Measurements from ENCODE around the gene ABCA7. TPM values are rescaled to one million over a fixed set of nuclear protein-coding genes. Genes with fewer than 3 reads are reported as not detected.
"Not testable (repeated sequence)": the region's sequence is repeated elsewhere in the genome, so short reads cannot be mapped to it uniquely, and the experiment has no call there.

ABCA7 gene
- total and polyA plus RNA-seq, 9 donors: 1.4 to 10.5 (median 2.5) TPM

DNA sequence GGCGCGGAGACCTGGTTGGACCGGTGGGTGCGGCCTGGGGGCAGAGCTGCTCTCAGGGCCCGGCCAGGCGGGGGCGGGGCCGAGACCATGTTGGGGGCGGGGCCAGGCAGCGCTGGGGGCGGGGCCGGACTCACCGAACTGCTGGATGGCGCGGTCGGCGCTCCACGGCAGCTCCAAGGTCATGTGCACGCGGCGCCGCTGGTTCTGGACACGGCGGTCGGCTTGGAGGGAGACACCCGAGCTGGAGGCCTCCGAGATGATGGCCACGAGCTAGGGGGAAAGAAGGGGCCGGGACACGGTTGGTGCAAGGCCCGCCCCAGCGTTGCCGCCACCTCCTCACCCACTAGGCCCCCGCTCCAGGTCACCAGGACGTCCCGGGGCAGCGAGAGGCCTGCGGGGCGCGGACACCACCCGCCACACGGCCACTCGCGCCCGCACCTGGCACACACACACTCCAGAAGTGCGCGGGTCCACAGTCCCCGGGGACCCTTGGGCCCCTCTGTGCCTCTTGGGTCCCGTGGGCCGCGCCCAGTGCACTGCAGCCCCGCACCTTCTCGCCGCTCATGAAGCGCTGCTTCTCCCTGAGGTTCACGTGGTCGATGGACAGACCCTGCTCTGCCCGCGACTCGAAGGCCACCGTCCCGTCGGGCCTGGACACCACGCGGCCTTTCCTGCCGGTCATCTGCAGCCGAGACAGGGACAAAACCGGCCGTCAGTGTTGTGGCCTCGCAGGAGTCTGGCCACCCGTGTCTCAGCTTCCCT, 72.5 kb downstream of the ABCA7 start:
- Histone ChIP-seq H3K9me3 (no peaks in the 10 kb centered on the region), H3K4me3 (no peak overlapping the region), H3K4me1 (ENCODE audit: insufficient read depth) (peaks cover 15% of the 10 kb centered on the region), H3K36me3 (no peaks in the 10 kb centered on the region), H3K27ac (peak overlapping the region; percentile 77 to 90), H3K27me3 (no peaks in the 10 kb centered on the region)
- WGBS, 3 donors: 40 to 53% (median 44%) methylated on average over 57 to 71 of the region's 71 CpGs
- intact Hi-C loops (cut with DNase I): loop anchor here (5.0 kb wide), 1 partner anchor 80 kb away; no protein-coding TSS in a partner anchor
- TF ChIP-seq POLR2A (IDR thresholded peaks at IDR 0.05) (peak; percentile 20), EP300 (IDR thresholded peaks at IDR 0.05) (no peak)
- TF ChIP-seq, protein P1, sequence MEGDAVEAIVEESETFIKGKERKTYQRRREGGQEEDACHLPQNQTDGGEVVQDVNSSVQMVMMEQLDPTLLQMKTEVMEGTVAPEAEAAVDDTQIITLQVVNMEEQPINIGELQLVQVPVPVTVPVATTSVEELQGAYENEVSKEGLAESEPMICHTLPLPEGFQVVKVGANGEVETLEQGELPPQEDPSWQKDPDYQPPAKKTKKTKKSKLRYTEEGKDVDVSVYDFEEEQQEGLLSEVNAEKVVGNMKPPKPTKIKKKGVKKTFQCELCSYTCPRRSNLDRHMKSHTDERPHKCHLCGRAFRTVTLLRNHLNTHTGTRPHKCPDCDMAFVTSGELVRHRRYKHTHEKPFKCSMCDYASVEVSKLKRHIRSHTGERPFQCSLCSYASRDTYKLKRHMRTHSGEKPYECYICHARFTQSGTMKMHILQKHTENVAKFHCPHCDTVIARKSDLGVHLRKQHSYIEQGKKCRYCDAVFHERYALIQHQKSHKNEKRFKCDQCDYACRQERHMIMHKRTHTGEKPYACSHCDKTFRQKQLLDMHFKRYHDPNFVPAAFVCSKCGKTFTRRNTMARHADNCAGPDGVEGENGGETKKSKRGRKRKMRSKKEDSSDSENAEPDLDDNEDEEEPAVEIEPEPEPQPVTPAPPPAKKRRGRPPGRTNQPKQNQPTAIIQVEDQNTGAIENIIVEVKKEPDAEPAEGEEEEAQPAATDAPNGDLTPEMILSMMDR (IDR thresholded peaks at IDR 0.05): no peak
- peak; percentile 82 to 93 (median 89) for DNase-seq

DNA sequence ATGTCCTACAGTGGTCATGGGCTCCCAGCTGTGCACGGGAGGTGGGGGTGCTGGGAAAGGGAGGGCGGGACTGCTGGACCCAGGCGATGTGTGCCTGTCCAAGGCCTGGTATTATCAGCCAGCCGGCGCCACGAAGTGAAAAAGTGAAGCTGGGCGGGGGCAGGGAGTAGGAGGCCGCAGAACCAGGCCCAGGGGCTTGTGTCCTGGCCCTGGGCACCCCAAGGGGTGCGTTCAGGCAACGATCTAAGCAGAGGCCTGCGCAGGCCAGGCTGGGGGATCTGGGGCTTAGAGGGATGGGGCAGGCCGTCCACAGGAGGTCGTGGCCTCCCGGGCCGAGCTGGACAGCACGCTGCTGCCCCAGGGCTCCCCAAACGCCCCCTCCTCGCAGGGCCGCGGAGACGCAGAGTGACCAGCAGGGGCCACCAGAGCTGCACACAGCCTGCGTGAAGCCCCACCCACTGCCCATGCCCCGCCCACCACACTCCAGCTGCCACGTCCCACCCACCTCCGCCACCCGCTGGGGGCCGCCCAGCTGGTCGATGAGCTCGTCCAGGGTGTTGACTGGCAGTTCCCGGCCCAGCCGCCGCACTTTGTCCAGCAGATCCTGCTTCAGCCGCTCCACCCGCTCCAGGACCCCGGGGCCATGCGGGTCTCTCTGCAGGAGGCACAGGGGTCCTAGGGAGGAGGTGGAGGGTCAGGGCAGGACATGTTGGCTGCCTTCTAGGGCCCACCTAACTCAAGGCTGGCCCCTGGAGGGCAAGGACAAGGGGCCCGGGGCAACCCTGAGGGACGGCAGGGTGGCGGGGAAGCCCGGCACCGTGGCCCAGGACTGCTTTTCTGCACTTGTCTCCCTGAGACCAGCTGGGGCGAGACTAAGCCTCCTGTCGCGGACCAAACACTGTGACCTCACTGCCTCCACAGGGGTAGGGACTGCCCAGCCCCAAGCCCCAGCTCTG, 73.4 kb downstream of the ABCA7 start:
- peak; percentile 97 to 98 (median 98) for DNase-seq
- Histone ChIP-seq H3K4me3 (no peak overlapping the region), H3K27ac (peak overlapping the region; percentile 77 to 90), H3K9me3 (no peaks in the 10 kb centered on the region), H3K27me3 (no peaks in the 10 kb centered on the region), H3K36me3 (no peaks in the 10 kb centered on the region), H3K4me1 (ENCODE audit: insufficient read depth) (peaks cover 15% of the 10 kb centered on the region)
- TF ChIP-seq, protein P1 (IDR thresholded peaks at IDR 0.05): peak; percentile 94 to 95 (median 95)
- TF ChIP-seq POLR2A (IDR thresholded peaks at IDR 0.05): no peak
- WGBS, 3 donors: 18 to 22% (median 21%) methylated on average over 40 to 44 of the region's 44 CpGs
- intact Hi-C loops (cut with DNase I): loop anchor here (5.0 kb wide), 1 partner anchor 79 kb away; no protein-coding TSS in a partner anchor

DNA sequence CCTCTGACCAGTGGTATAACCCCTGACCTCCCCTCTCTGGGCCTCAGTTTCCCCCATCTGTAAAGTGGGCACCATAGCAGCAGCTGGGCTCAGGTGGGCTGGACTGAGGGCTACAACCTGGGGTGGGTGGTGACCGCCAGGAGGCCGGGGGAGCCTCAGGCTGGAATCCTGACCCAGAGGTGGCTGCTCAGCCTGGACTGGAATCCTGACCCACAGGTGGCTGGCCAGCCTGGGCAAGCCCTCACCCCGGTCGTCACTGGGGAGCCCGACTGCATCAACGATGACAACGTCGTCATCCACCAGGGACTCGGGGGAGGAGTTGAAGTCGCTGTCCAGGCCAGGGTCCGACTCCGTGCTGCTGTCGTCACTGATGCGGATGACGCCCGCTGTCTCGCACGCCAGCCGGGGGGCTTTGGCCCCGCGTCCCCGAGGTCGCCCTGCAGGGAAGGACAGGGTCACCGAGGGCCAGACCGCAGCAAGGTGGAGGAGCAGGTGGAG, 74.1 kb downstream of the ABCA7 start:
- H3K4me3 ChIP-seq: no peak overlapping the region
- H3K9me3 ChIP-seq: no peaks in the 10 kb centered on the region
- 84 to 89% (median 87%) methylated on average over 25 of the region's 25 CpGs for WGBS, 3 donors
- DNase-seq: peak in 3 of 5 donors; percentile 44 to 60 (median 57)
- peaks cover 15% of the 10 kb centered on the region for H3K4me1 ChIP-seq (ENCODE audit: insufficient read depth)
- H3K27me3 ChIP-seq: no peaks in the 10 kb centered on the region
- H3K36me3 ChIP-seq: no peaks in the 10 kb centered on the region
- TF ChIP-seq POLR2A (IDR thresholded peaks at IDR 0.05): no peak
- no peak for TF ChIP-seq EP300 (IDR thresholded peaks at IDR 0.05)
- TF ChIP-seq, protein P1 (IDR thresholded peaks at IDR 0.05): no peak
- H3K27ac ChIP-seq: peak overlapping the region; percentile 23 to 77
- intact Hi-C loops (cut with DNase I): loop anchor here (5.0 kb wide), 1 partner anchor 78 kb away; no protein-coding TSS in a partner anchor

GRCh38 chr19:1114728-1115127, 74.8 kb downstream of the ABCA7 start:
- H3K27me3 ChIP-seq, H3K9me3 ChIP-seq, H3K36me3 ChIP-seq, H3K27ac ChIP-seq, H3K4me3 ChIP-seq, DNase-seq: not testable (repeated sequence)
- 92 to 97% (median 93%) methylated on average over 9 of the region's 9 CpGs for WGBS, 3 donors
- intact Hi-C loops (cut with DNase I): loop anchor here (5.0 kb wide), 1 partner anchor 78 kb away; no protein-coding TSS in a partner anchor
- peaks cover 15% of the 10 kb centered on the region for H3K4me1 ChIP-seq (ENCODE audit: insufficient read depth)

Small RNA genes lying within 50 kb of the gene (small RNA-seq; reads per million reads assigned to genes)
- 0.35 reads per million for gene RNU6-2

Other genes with a start within 250 kb of the ABCA7 start
- 100 to 1,000 TPM in 6 of 7 donors, 10 to 100 TPM in 1; 73.4 to 312 (median 233) TPM for gene PTBP1, start 242.7 kb upstream of the ABCA7 start, total RNA-seq
- gene PTBP1, start 242.7 kb upstream of the ABCA7 start, polyA plus RNA-seq: 100 to 1,000 TPM in 1 of 2 donors, 10 to 100 TPM in 1; 94.4 to 112 TPM
- 10 to 100 TPM in 1 of 7 donors, 1 to 10 TPM in 1, under 1 TPM in 3, not detected in 2; 0.36 to 11.4 (median 0.80) TPM for gene PLPPR3, start 218.2 kb upstream of the ABCA7 start, total RNA-seq
- under 1 TPM; 0.18 to 0.24 TPM for gene PLPPR3, start 218.2 kb upstream of the ABCA7 start, polyA plus RNA-seq
- gene AZU1, start 212.3 kb upstream of the ABCA7 start, total RNA-seq: 1 to 10 TPM in 1 of 7 donors, not detected in 6; 1.0 TPM
- under 1 TPM in 1 of 2 donors, not detected in 1; 0.11 TPM for gene AZU1, start 212.3 kb upstream of the ABCA7 start, polyA plus RNA-seq
- gene PRTN3, start 199.1 kb upstream of the ABCA7 start, total RNA-seq: under 1 TPM in 1 of 7 donors, not detected in 6; 0.41 TPM
- gene PRTN3, start 199.1 kb upstream of the ABCA7 start, polyA plus RNA-seq: not detected
- gene ELANE, start 187.8 kb upstream of the ABCA7 start, total RNA-seq: under 1 TPM in 3 of 7 donors, not detected in 4; 0.27 to 0.72 (median 0.34) TPM
- under 1 TPM in 1 of 2 donors, not detected in 1; 0.59 TPM for gene ELANE, start 187.8 kb upstream of the ABCA7 start, polyA plus RNA-seq
- 100 to 1,000 TPM in 2 of 7 donors, 10 to 100 TPM in 3, 1 to 10 TPM in 2; 3.8 to 287 (median 25.3) TPM for gene CFD, start 180.4 kb upstream of the ABCA7 start, total RNA-seq
- 100 to 1,000 TPM in 1 of 2 donors, 10 to 100 TPM in 1; 39.2 to 335 TPM for gene CFD, start 180.4 kb upstream of the ABCA7 start, polyA plus RNA-seq
- 10 to 100 TPM; 33.1 to 75.4 (median 59.3) TPM for gene MED16, start 146.9 kb upstream of the ABCA7 start, total RNA-seq
- gene MED16, start 146.9 kb upstream of the ABCA7 start, polyA plus RNA-seq: 10 to 100 TPM in 1 of 2 donors, under 1 TPM in 1; 0.62 to 42.9 TPM
- gene RNU6-9, start 146.6 kb upstream of the ABCA7 start, total RNA-seq: not detected
- not detected for gene RNU6-9, start 146.6 kb upstream of the ABCA7 start, polyA plus RNA-seq
- gene R3HDM4, start 126.9 kb upstream of the ABCA7 start, total RNA-seq: 10 to 100 TPM; 13.1 to 43.0 (median 31.2) TPM
- 10 to 100 TPM in 1 of 2 donors, 1 to 10 TPM in 1; 8.7 to 29.5 TPM for gene R3HDM4, start 126.9 kb upstream of the ABCA7 start, polyA plus RNA-seq
- under 1 TPM in 2 of 7 donors, not detected in 5; 0.28 to 0.90 TPM for gene KISS1R, start 122.8 kb upstream of the ABCA7 start, total RNA-seq
- not detected for gene KISS1R, start 122.8 kb upstream of the ABCA7 start, polyA plus RNA-seq
- gene ARID3A, start 114.1 kb upstream of the ABCA7 start, total RNA-seq: 1 to 10 TPM; 2.1 to 8.1 (median 5.2) TPM
- gene ARID3A, start 114.1 kb upstream of the ABCA7 start, polyA plus RNA-seq: 1 to 10 TPM; 1.1 to 1.6 TPM
- gene WDR18, start 55.8 kb upstream of the ABCA7 start, total RNA-seq: 10 to 100 TPM; 19.4 to 45.6 (median 31.2) TPM
- gene WDR18, start 55.8 kb upstream of the ABCA7 start, polyA plus RNA-seq: 10 to 100 TPM in 1 of 2 donors, 1 to 10 TPM in 1; 3.5 to 24.3 TPM
- 1 to 10 TPM in 1 of 7 donors, under 1 TPM in 4, not detected in 2; 0.22 to 7.4 (median 0.32) TPM for gene GRIN3B, start 39.7 kb upstream of the ABCA7 start, total RNA-seq
- under 1 TPM in 1 of 2 donors, not detected in 1; 0.07 TPM for gene GRIN3B, start 39.7 kb upstream of the ABCA7 start, polyA plus RNA-seq
- gene TMEM259, start 19.0 kb upstream of the ABCA7 start, total RNA-seq: 100 to 1,000 TPM; 105 to 196 (median 127) TPM
- gene TMEM259, start 19.0 kb upstream of the ABCA7 start, polyA plus RNA-seq: 100 to 1,000 TPM in 1 of 2 donors, 10 to 100 TPM in 1; 26.0 to 162 TPM
- not detected for gene RNU6-2, start 18.6 kb upstream of the ABCA7 start, total RNA-seq
- gene RNU6-2, start 18.6 kb upstream of the ABCA7 start, polyA plus RNA-seq: not detected
- 100 to 1,000 TPM in 6 of 7 donors, 10 to 100 TPM in 1; 60.6 to 438 (median 210) TPM for gene CNN2, start 13.5 kb upstream of the ABCA7 start, total RNA-seq
- 100 to 1,000 TPM in 1 of 2 donors, 10 to 100 TPM in 1; 90.6 to 159 TPM for gene CNN2, start 13.5 kb upstream of the ABCA7 start, polyA plus RNA-seq
- gene ARHGAP45, start 27.1 kb downstream of the ABCA7 start, total RNA-seq: 10 to 100 TPM in 2 of 7 donors, 1 to 10 TPM in 5; 2.7 to 10.6 (median 8.9) TPM
- gene ARHGAP45, start 27.1 kb downstream of the ABCA7 start, polyA plus RNA-seq: 1 to 10 TPM; 1.0 to 5.1 TPM
- 100 to 1,000 TPM in 5 of 7 donors, 10 to 100 TPM in 2; 88.2 to 157 (median 140) TPM for gene POLR2E, start 55.3 kb downstream of the ABCA7 start, total RNA-seq
- 100 to 1,000 TPM in 1 of 2 donors, 10 to 100 TPM in 1; 11.1 to 119 TPM for gene POLR2E, start 55.3 kb downstream of the ABCA7 start, polyA plus RNA-seq
- gene GPX4, start 63.9 kb downstream of the ABCA7 start, total RNA-seq: 100 to 1,000 TPM; 189 to 309 (median 247) TPM
- 100 to 1,000 TPM; 239 to 450 TPM for gene GPX4, start 63.9 kb downstream of the ABCA7 start, polyA plus RNA-seq
- gene SBNO2, start 134.2 kb downstream of the ABCA7 start, total RNA-seq: 10 to 100 TPM; 20.7 to 92.6 (median 62.4) TPM
- gene SBNO2, start 134.2 kb downstream of the ABCA7 start, polyA plus RNA-seq: 10 to 100 TPM in 1 of 2 donors, 1 to 10 TPM in 1; 6.1 to 36.7 TPM
- 10 to 100 TPM; 38.7 to 71.2 (median 54.2) TPM for gene STK11, start 165.7 kb downstream of the ABCA7 start, total RNA-seq
- gene STK11, start 165.7 kb downstream of the ABCA7 start, polyA plus RNA-seq: 10 to 100 TPM; 36.9 to 57.4 TPM
- gene CBARP, start 197.9 kb downstream of the ABCA7 start, total RNA-seq: 10 to 100 TPM in 2 of 7 donors, 1 to 10 TPM in 2, under 1 TPM in 3; 0.61 to 21.1 (median 2.4) TPM
- under 1 TPM in 1 of 2 donors, not detected in 1; 0.45 TPM for gene CBARP, start 197.9 kb downstream of the ABCA7 start, polyA plus RNA-seq
- 100 to 1,000 TPM in 6 of 7 donors, 10 to 100 TPM in 1; 71.9 to 218 (median 148) TPM for gene ATP5F1D, start 201.6 kb downstream of the ABCA7 start, total RNA-seq
- 100 to 1,000 TPM in 1 of 2 donors, 1 to 10 TPM in 1; 1.3 to 110 TPM for gene ATP5F1D, start 201.6 kb downstream of the ABCA7 start, polyA plus RNA-seq
- 100 to 1,000 TPM in 5 of 7 donors, 10 to 100 TPM in 2; 44.9 to 261 (median 107) TPM for gene MIDN, start 208.5 kb downstream of the ABCA7 start, total RNA-seq
- 10 to 100 TPM; 10.1 to 26.7 TPM for gene MIDN, start 208.5 kb downstream of the ABCA7 start, polyA plus RNA-seq
- 100 to 1,000 TPM; 602 to 917 (median 855) TPM for gene CIRBP, start 229.2 kb downstream of the ABCA7 start, total RNA-seq
- gene CIRBP, start 229.2 kb downstream of the ABCA7 start, polyA plus RNA-seq: 1,000 to 10,000 TPM in 1 of 2 donors, 100 to 1,000 TPM in 1; 610 to 1,254 TPM
- gene FAM174C, start 235.4 kb downstream of the ABCA7 start, total RNA-seq: 10 to 100 TPM; 21.7 to 72.5 (median 26.7) TPM
- gene FAM174C, start 235.4 kb downstream of the ABCA7 start, polyA plus RNA-seq: 10 to 100 TPM in 1 of 2 donors, under 1 TPM in 1; 0.30 to 35.2 TPM
- not detected for gene EFNA2, start 245.8 kb downstream of the ABCA7 start, total RNA-seq
- gene EFNA2, start 245.8 kb downstream of the ABCA7 start, polyA plus RNA-seq: under 1 TPM in 1 of 2 donors, not detected in 1; 0.11 TPM